Erythroblast (primary cell): Measurements from ENCODE around the gene GUCA2A.

ENCODE experiments used
- GATA1 ChIP-seq: IDR thresholded peaks from 2 replicates; pipeline ENCODE4 v1.6.1; 2011; ENCODE audit warnings: low read depth, mild to moderate bottlenecking, control low read depth, low read length, moderate library complexity
- POLR2A ChIP-seq: IDR thresholded peaks from 2 replicates; pipeline ENCODE4 v1.6.1; 2011; ENCODE audit warnings: mild to moderate bottlenecking, low read length

DNA sequence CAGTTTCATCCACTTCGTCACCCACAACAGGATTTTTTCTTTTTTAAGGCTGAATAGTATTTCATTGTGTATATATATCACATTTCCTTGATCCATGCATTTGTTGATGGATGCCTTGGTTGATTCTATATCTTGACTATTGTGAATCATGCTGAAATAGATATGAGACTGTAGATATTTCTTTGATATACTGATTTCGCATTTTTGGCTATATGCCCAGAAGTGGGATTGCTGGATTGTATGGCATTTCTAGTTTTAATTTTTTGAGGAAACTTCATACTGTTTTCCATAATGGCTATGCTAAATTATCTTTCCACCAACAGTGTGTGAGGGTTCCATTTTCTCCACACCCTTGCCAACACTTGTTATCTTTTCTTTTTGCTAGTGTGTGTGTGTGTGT, 6.4 kb downstream of the GUCA2A start:
- TF ChIP-seq POLR2A (no peak), GATA1 (no peak)
